GM12892 (cell line): ENCODE results near the gene HNRNPF.

ENCODE experiments used
- POLR2A ChIP-seq: IDR thresholded peaks from 2 replicates; pipeline ENCODE4 v1.6.1; 2011; ENCODE audit warnings: low read depth, low read length, control low read depth
- POLR2AphosphoS5 ChIP-seq: IDR thresholded peaks from 2 replicates; pipeline ENCODE4 v1.6.1; 2011; ENCODE audit warnings: low read depth, low read length, control low read depth

DNA sequence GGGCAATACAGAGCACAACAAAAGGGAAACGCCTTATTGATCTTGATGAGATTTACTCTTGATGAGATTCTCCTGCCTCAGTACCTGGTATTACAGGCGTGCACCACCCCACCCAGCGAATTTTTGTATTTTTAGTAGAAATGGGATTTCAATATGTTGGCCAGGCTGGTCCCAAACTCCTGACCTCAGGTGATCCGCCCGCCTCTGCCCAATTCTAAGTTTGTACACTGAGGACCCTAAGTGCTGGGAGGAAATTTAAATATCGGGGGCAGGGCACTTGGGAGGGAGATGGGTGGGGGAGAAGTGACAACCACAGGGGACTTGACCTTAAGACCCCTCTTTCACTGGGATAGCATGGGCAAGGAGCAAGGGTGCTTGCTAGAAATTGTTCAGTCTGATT is 14.1 kb downstream of the HNRNPF start:
- TF ChIP-seq POLR2AphosphoS5 (no peak), POLR2A (no peak)
